Measurements from ENCODE around the gene GKN2.
"Not testable (repeated sequence)": the region's sequence is repeated elsewhere in the genome, so short reads cannot be mapped to it uniquely, and the experiment has no call there.

Gene GKN2

GRCh38 chr2:68959001-68959400, 6.3 kb upstream of the GKN2 start:
- DNase-seq, result no peak

- DNase-seq, result not testable (repeated sequence)
These were observed 2.7 kb upstream of the GKN2 start for GRCh38 chr2:68955432-68955831.

GRCh38 chr2:68951899-68952298, 794 bp downstream of the GKN2 start:
- DNase-seq, result no peak

GRCh38 chr2:68948710-68949109, 4.0 kb downstream of the GKN2 start:
- DNase-seq, result no peak

GRCh38 chr2:68946117-68946516, 6.6 kb downstream of the GKN2 start:
- no peak for DNase-seq

GRCh38 chr2:68943581-68944568, 8.8 kb downstream of the GKN2 start:
- DNase-seq, result peak; percentile 53

GRCh38 chr2:68942827-68943226, 9.9 kb downstream of the GKN2 start:
- DNase-seq, result no peak

GRCh38 chr2:68940369-68940768, 12.3 kb downstream of the GKN2 start:
- DNase-seq, result no peak

- DNase-seq, result no peak
These were observed 12.7 kb downstream of the GKN2 start for GRCh38 chr2:68939962-68940361.

- no peak for DNase-seq
These were observed 13.8 kb downstream of the GKN2 start for GRCh38 chr2:68938938-68939337.

- DNase-seq, result no peak
These were observed 15.2 kb downstream of the GKN2 start for GRCh38 chr2:68937346-68938055.

GRCh38 chr2:68936889-68937288, 15.8 kb downstream of the GKN2 start:
- DNase-seq, result no peak

- no peak for DNase-seq
These were observed 16.3 kb downstream of the GKN2 start for GRCh38 chr2:68936427-68936826.

GRCh38 chr2:68935471-68935870, 17.2 kb downstream of the GKN2 start:
- DNase-seq, result no peak

- no peak for DNase-seq
These were observed 18.7 kb downstream of the GKN2 start for GRCh38 chr2:68934021-68934420.

GRCh38 chr2:68932402-68932801, 20.3 kb downstream of the GKN2 start:
- no peak for DNase-seq

GRCh38 chr2:68931799-68932198, 20.9 kb downstream of the GKN2 start:
- no peak for DNase-seq

- DNase-seq, result no peak
These were observed 21.5 kb downstream of the GKN2 start for GRCh38 chr2:68931149-68931711.

GRCh38 chr2:68926796-68927195, 25.9 kb downstream of the GKN2 start:
- DNase-seq, result no peak

GRCh38 chr2:68925295-68925896, 27.3 kb downstream of the GKN2 start:
- DNase-seq, result no peak

GRCh38 chr2:68921646-68922045, 31.0 kb downstream of the GKN2 start:
- no peak for DNase-seq

- no peak for DNase-seq
These were observed 32.1 kb downstream of the GKN2 start for GRCh38 chr2:68920481-68921170.

GRCh38 chr2:68918497-68918896, 34.2 kb downstream of the GKN2 start:
- no peak for DNase-seq

Data from NCI-H187 treated with DMSO at 0.1 percent for 48 hours (cell line).